ENCODE measurements around the gene ASPSCR1. TPM values are rescaled to one million over a fixed set of nuclear protein-coding genes. Genes with fewer than 3 reads are reported as not detected.
A peak's percentile ranks its signal among the peaks of the same experiment; 100 is the strongest.

Gene ASPSCR1
- total and polyA plus RNA-seq, 2 of the 13 experiments (the other 11 are each of a cell fraction or from before 2014, with no cell fraction given) = 274 to 314 TPM

GRCh38 chr17:81931557-81932332, 45.7 kb upstream of the ASPSCR1 start (continued):
- TF ChIP-seq, protein P1, sequence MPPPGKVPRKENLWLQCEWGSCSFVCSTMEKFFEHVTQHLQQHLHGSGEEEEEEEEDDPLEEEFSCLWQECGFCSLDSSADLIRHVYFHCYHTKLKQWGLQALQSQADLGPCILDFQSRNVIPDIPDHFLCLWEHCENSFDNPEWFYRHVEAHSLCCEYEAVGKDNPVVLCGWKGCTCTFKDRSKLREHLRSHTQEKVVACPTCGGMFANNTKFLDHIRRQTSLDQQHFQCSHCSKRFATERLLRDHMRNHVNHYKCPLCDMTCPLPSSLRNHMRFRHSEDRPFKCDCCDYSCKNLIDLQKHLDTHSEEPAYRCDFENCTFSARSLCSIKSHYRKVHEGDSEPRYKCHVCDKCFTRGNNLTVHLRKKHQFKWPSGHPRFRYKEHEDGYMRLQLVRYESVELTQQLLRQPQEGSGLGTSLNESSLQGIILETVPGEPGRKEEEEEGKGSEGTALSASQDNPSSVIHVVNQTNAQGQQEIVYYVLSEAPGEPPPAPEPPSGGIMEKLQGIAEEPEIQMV (CRISPR knock-in tag; IDR thresholded peaks at IDR 0.05; ENCODE audit: low read depth) = peak; percentile 35; the same call in 1 of the 2 replicates
- TF ChIP-seq REL (CRISPR knock-in tag; conservative IDR thresholded peaks at IDR 0.05) = 0 out of 2 replicates have a peak, but pooled peaks have one; percentile 68
- no peak for TF ChIP-seq ZFP90 (CRISPR knock-in tag; IDR thresholded peaks at IDR 0.05; ENCODE audit: borderline replicate concordance)
- TF ChIP-seq GMEB2 (CRISPR knock-in tag; IDR thresholded peaks at IDR 0.05; ENCODE audit: low read depth) = no peak
- no peak for TF ChIP-seq NFRKB (IDR thresholded peaks at IDR 0.05)
- TF ChIP-seq SIX1 (CRISPR knock-in tag; IDR thresholded peaks at IDR 0.05; ENCODE audit: borderline replicate concordance) = no peak
- TF ChIP-seq ZNF317 (CRISPR knock-in tag; IDR thresholded peaks at IDR 0.05) = no peak
- 0 out of 2 replicates have a peak, but pooled peaks have one; percentile 48 for TF ChIP-seq ZNF343 (CRISPR knock-in tag; IDR thresholded peaks at IDR 0.05)
- TF ChIP-seq TOPORS (CRISPR knock-in tag; IDR thresholded peaks at IDR 0.05) = 0 out of 2 replicates have a peak, but pooled peaks have one; percentile 42
- TF ChIP-seq ZNF605 (CRISPR knock-in tag; IDR thresholded peaks at IDR 0.05) = no peak
- no peak for TF ChIP-seq PHB2 (IDR thresholded peaks at IDR 0.05; ENCODE audit: partially characterized antibody)
- no peak for TF ChIP-seq ZNF567 (CRISPR knock-in tag; IDR thresholded peaks at IDR 0.05; ENCODE audit: borderline replicate concordance)
- TF ChIP-seq BCL6 (CRISPR knock-in tag; IDR thresholded peaks at IDR 0.05) = no peak
- no peak for TF ChIP-seq ZNF878 (CRISPR knock-in tag; IDR thresholded peaks at IDR 0.05)
- no peak for TF ChIP-seq MED13 (CRISPR knock-in tag; IDR thresholded peaks at IDR 0.05)
- no peak for TF ChIP-seq ARID5B (CRISPR knock-in tag; IDR thresholded peaks at IDR 0.05)
- no peak for TF ChIP-seq KLF16 (CRISPR knock-in tag; IDR thresholded peaks at IDR 0.05)
- peak; percentile 73; the same call in 1 of the 2 replicates for TF ChIP-seq ZC3H13 (CRISPR knock-in tag; IDR thresholded peaks at IDR 0.05)
- no peak for TF ChIP-seq TCF7L2 (IDR thresholded peaks at IDR 0.05; ENCODE audit: low read depth, low read length)
- TF ChIP-seq MIER2 (CRISPR knock-in tag; IDR thresholded peaks at IDR 0.05) = no peak
- TF ChIP-seq ZGPAT (CRISPR knock-in tag; IDR thresholded peaks at IDR 0.05) = no peak
- TF ChIP-seq SNAPC2 (CRISPR knock-in tag; IDR thresholded peaks at IDR 0.05) = 0 out of 2 replicates have a peak, but pooled peaks have one; percentile 52
- peak; percentile 51; the same call in 1 of the 2 replicates for TF ChIP-seq KLF13 (CRISPR knock-in tag; IDR thresholded peaks at IDR 0.05)
